ENCODE results near the gene EPS8L2.

Gene EPS8L2

GRCh38 chr11:746289-747157 is 40.5 kb downstream of the EPS8L2 start:
- peak overlapping the region; percentile 69 for H3K27ac Mint-ChIP-seq
- peaks cover 6% of the 10 kb centered on the region for H3K36me3 Mint-ChIP-seq
- H3K4me3 Mint-ChIP-seq = peak overlapping the region; percentile 77
- no peaks in the 10 kb centered on the region for H3K9me3 Mint-ChIP-seq
- ATAC-seq (peak; percentile 59), DNase-seq (ENCODE audit: low spot score in 2 of 2) (peak in 1 of 2 donors; percentile 52)
- peaks cover 17% of the 10 kb centered on the region for H3K4me1 Mint-ChIP-seq

GRCh38 chr11:747158-748006 is 41.4 kb downstream of the EPS8L2 start, which contains the start of gene TALDO1:
Gene TALDO1, plus strand, starts transcription at chr11:747464. Its CDS starts 18 bp downstream, at chr11:747482.
- Mint-ChIP-seq H3K9me3 (no peaks in the 10 kb centered on the region), H3K36me3 (peaks cover 12% of the 10 kb centered on the region), H3K4me1 (peaks cover 17% of the 10 kb centered on the region), H3K27ac (peak within 1 kb of the TSS; percentile 80), H3K4me3 (peak within 1 kb of the TSS; percentile 77)
- DNase-seq (ENCODE audit: low spot score in 2 of 2) (peak; percentile 87 to 94), ATAC-seq (peak; percentile 95)

GRCh38 chr11:748007-748359 is 42.0 kb downstream of the EPS8L2 start:
- DNase-seq (ENCODE audit: low spot score in 2 of 2) (no peak), ATAC-seq (peak; percentile 1)
- peaks cover 17% of the 10 kb centered on the region for H3K4me1 Mint-ChIP-seq
- H3K9me3 Mint-ChIP-seq = no peaks in the 10 kb centered on the region
- H3K27ac Mint-ChIP-seq = peak overlapping the region; percentile 80
- peak overlapping the region; percentile 77 for H3K4me3 Mint-ChIP-seq
- peaks cover 18% of the 10 kb centered on the region for H3K36me3 Mint-ChIP-seq

- Mint-ChIP-seq H3K27ac (peak overlapping the region; percentile 43), H3K9me3 (no peaks in the 10 kb centered on the region), H3K36me3 (peaks cover 25% of the 10 kb centered on the region), H3K4me3 (no peak overlapping the region), H3K4me1 (peaks cover 17% of the 10 kb centered on the region)
- DNase-seq (ENCODE audit: low spot score in 2 of 2) = no peak
- no peak for ATAC-seq
Measured at GRCh38 chr11:749731-750130, 43.7 kb downstream of the EPS8L2 start.

GRCh38 chr11:760236-760635 is 54.2 kb downstream of the EPS8L2 start:
- H3K4me1 Mint-ChIP-seq = no peaks in the 10 kb centered on the region
- no peak overlapping the region for H3K4me3 Mint-ChIP-seq
- H3K36me3 Mint-ChIP-seq = peaks cover 100% of the 10 kb centered on the region
- ATAC-seq (no peak), DNase-seq (ENCODE audit: low spot score in 2 of 2) (no peak)
- H3K27ac Mint-ChIP-seq = no peak overlapping the region
- H3K9me3 Mint-ChIP-seq = no peaks in the 10 kb centered on the region

GRCh38 chr11:761526-762108 is 55.6 kb downstream of the EPS8L2 start:
- no peak overlapping the region for H3K4me3 Mint-ChIP-seq
- DNase-seq (ENCODE audit: low spot score in 2 of 2) (no peak), ATAC-seq (no peak)
- H3K4me1 Mint-ChIP-seq = peaks cover 8% of the 10 kb centered on the region
- no peaks in the 10 kb centered on the region for H3K9me3 Mint-ChIP-seq
- no peak overlapping the region for H3K27ac Mint-ChIP-seq
- H3K36me3 Mint-ChIP-seq = peaks cover 99% of the 10 kb centered on the region

- Mint-ChIP-seq H3K4me3 (no peak overlapping the region), H3K4me1 (peaks cover 12% of the 10 kb centered on the region), H3K36me3 (peaks cover 99% of the 10 kb centered on the region), H3K27ac (peak overlapping the region; percentile 23), H3K9me3 (no peaks in the 10 kb centered on the region)
- ATAC-seq (peak; percentile 14), DNase-seq (ENCODE audit: low spot score in 2 of 2) (no peak)
Measured at GRCh38 chr11:762421-763072, 56.5 kb downstream of the EPS8L2 start.

GRCh38 chr11:763073-763463 is 57.0 kb downstream of the EPS8L2 start:
- H3K36me3 Mint-ChIP-seq = peaks cover 99% of the 10 kb centered on the region
- DNase-seq (ENCODE audit: low spot score in 2 of 2) (no peak), ATAC-seq (no peak)
- H3K4me3 Mint-ChIP-seq = no peak overlapping the region
- peaks cover 12% of the 10 kb centered on the region for H3K4me1 Mint-ChIP-seq
- no peaks in the 10 kb centered on the region for H3K9me3 Mint-ChIP-seq
- H3K27ac Mint-ChIP-seq = peak overlapping the region; percentile 23

- Mint-ChIP-seq H3K27ac (peak overlapping the region; percentile 23), H3K9me3 (no peaks in the 10 kb centered on the region), H3K36me3 (peaks cover 99% of the 10 kb centered on the region), H3K4me1 (peaks cover 12% of the 10 kb centered on the region), H3K4me3 (no peak overlapping the region)
- DNase-seq (ENCODE audit: low spot score in 2 of 2) = no peak
- no peak for ATAC-seq
Measured at GRCh38 chr11:763549-764321, 57.7 kb downstream of the EPS8L2 start.

GRCh38 chr11:764322-765024 is 58.4 kb downstream of the EPS8L2 start:
- no peak overlapping the region for H3K27ac Mint-ChIP-seq
- H3K4me3 Mint-ChIP-seq = no peak overlapping the region
- no peaks in the 10 kb centered on the region for H3K9me3 Mint-ChIP-seq
- ATAC-seq (no peak), DNase-seq (ENCODE audit: low spot score in 2 of 2) (no peak)
- peaks cover 99% of the 10 kb centered on the region for H3K36me3 Mint-ChIP-seq
- peaks cover 12% of the 10 kb centered on the region for H3K4me1 Mint-ChIP-seq

GRCh38 chr11:765025-765801 is 59.2 kb downstream of the EPS8L2 start:
- H3K9me3 Mint-ChIP-seq = no peaks in the 10 kb centered on the region
- H3K27ac Mint-ChIP-seq = no peak overlapping the region
- DNase-seq (ENCODE audit: low spot score in 2 of 2) (peak in 1 of 2 donors; percentile 72), ATAC-seq (peak; percentile 68)
- H3K4me3 Mint-ChIP-seq = no peak overlapping the region
- peaks cover 12% of the 10 kb centered on the region for H3K4me1 Mint-ChIP-seq
- peaks cover 99% of the 10 kb centered on the region for H3K36me3 Mint-ChIP-seq

GRCh38 chr11:765802-766091 is 59.7 kb downstream of the EPS8L2 start:
- H3K27ac Mint-ChIP-seq = peak overlapping the region; percentile 29
- peaks cover 98% of the 10 kb centered on the region for H3K36me3 Mint-ChIP-seq
- no peaks in the 10 kb centered on the region for H3K9me3 Mint-ChIP-seq
- ATAC-seq (no peak), DNase-seq (ENCODE audit: low spot score in 2 of 2) (no peak)
- H3K4me1 Mint-ChIP-seq = peaks cover 12% of the 10 kb centered on the region
- no peak overlapping the region for H3K4me3 Mint-ChIP-seq

GRCh38 chr11:766106-766935 is 60.3 kb downstream of the EPS8L2 start:
- DNase-seq (ENCODE audit: low spot score in 2 of 2) (no peak), ATAC-seq (peak; percentile 57)
- H3K4me1 Mint-ChIP-seq = peaks cover 12% of the 10 kb centered on the region
- H3K36me3 Mint-ChIP-seq = peaks cover 92% of the 10 kb centered on the region
- no peak overlapping the region for H3K4me3 Mint-ChIP-seq
- H3K9me3 Mint-ChIP-seq = no peaks in the 10 kb centered on the region
- peak overlapping the region; percentile 29 for H3K27ac Mint-ChIP-seq
